HG02943 (cell line): ENCODE data around the gene GFOD2.
A peak's percentile ranks its signal among the peaks of the same experiment; 100 is the strongest.

Experiments used
- ATAC-seq: cut with Tn5 transposase; IDR thresholded peaks from one replicate; pipeline ENCODE4 v1.9.1; 2021; ENCODE audit warnings: mild to moderate bottlenecking, low read depth, moderate library complexity; ENCODE audit not compliant: unreplicated experiment

Gene GFOD2

DNA sequence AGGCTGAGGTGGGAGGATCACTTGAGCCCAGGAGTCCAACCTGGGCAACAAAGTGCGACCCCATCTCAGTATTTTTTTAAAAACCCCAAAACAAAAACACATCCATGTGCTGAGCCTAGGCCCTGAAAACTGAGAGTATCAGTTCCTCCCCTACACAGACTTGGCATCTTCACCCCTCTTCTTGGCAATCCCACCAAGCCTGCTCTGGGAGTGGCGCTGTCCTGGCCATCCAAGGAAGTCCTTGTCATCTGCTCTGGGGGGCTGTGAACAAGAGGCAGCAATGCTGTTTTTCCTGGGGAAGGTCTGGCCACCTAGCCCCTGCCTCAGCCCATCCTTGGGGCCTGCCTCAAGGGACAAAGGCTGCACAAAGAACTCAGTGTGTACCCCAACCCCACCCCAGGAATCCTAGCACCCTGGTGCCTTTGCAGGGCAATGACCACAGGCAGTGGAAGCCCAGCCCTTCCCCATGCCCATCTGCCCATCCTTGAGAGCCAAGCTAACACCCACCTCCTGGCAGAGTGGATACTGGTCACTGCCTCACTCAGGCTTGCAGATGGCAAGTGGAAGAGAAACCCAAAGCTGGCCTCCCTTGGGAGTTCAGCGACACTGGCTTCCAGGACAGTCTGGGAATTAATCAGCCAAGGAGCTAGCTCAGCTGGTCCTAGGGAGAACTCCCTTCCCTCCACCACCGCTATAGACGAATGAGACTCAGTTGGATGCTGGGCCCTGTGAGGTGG lies 14.8 kb upstream of the GFOD2 start:
- ATAC-seq: no peak

DNA sequence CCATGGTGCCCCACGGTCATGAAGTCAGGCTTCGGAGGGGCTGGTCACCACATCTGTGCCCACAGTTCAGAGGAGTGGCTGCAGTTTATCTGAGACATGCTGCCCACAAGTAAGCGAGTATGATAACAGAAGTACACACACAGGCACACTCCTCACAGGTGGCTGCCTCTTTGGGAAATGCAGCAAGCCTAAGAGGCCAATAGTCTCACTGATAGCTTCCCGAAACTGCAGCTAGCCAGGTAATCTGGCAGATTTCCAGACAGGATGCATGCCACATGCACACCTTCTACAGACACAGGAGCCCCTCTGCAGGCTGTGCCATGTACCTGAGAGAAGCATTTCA lies 12.6 kb upstream of the GFOD2 start:
- ATAC-seq: no peak

DNA sequence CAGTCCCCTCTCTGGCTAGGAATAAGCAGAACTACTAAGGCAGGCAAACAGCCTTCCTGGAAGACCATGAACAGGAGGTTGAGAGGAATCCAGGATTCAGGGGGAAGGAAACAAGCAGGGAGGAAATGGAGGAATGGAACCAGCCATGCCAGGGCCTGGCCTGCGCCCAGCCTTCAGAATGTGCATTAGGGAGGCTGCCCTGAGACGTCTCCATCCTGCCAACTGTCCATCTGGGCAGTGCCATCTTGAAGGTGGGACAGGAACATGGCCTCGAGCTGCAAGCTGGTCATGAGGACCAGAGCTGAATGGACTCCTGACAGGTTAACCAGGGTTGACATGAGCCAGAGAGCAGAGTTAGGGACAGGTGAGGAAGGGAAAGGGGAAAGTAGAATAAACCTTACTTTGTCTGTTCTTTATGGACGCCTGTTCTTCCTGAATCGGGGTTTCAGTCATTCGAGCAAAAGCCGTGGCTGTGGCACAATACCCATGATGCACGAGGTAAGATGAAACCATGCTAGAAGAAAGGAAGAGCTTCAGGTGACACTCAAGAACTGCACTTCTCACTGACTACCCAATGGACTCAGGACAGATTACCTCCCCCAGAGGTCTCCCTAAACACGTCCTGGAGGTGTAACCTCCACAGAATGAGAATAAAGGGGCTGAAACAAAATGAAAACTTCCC lies 12.1 kb upstream of the GFOD2 start:
- ATAC-seq: no peak

DNA sequence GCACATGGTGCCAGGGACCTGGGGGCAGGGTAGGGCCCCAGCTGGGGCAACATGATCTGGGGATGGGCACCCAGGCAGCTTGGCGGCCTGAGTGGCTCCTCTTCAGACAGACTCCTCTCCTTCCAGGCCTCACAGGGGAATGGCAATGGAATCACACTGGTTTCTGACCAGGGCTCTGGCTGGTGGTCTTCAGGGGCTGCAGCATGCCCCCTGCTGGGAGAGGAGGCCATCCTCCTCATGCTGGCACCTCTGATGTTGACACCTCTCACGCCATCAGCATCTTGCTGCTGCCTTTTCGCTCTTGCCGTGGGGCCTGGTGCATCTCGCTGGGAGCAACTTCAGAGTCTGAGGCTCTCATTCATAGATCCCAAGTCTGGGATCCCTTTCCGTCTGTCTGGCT lies 11.2 kb upstream of the GFOD2 start:
- ATAC-seq: no peak

DNA sequence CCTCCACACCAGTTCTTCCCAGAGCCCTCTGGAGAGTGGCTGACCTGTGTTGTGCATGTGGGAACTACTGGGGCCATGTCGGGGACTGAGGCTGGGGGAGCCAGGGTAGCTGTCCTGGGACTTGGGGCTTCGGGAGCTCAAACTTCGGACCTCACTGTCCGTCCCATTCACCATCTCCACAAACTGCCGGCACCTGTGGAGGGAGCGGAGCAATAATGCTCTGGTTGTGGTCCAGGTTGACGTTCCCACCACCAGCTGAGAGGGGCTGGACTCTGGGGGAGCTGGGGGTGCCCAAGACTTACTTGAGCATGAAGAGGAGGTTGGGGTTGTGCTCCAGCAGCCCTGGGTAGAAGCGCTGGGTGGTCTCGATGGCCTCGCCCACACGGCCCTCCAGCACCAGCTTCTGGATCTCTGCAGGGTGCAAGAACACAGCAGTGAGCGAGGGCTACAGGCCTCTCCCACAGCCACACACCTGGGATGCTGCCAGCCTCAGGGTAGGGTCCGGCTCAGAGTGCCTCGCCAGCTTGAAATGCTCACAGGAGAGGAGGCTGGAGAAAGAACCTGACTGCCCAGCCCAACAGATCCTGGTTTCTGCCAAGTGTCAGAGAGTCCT lies 10.6 kb upstream of the GFOD2 start:
- ATAC-seq: no peak

DNA sequence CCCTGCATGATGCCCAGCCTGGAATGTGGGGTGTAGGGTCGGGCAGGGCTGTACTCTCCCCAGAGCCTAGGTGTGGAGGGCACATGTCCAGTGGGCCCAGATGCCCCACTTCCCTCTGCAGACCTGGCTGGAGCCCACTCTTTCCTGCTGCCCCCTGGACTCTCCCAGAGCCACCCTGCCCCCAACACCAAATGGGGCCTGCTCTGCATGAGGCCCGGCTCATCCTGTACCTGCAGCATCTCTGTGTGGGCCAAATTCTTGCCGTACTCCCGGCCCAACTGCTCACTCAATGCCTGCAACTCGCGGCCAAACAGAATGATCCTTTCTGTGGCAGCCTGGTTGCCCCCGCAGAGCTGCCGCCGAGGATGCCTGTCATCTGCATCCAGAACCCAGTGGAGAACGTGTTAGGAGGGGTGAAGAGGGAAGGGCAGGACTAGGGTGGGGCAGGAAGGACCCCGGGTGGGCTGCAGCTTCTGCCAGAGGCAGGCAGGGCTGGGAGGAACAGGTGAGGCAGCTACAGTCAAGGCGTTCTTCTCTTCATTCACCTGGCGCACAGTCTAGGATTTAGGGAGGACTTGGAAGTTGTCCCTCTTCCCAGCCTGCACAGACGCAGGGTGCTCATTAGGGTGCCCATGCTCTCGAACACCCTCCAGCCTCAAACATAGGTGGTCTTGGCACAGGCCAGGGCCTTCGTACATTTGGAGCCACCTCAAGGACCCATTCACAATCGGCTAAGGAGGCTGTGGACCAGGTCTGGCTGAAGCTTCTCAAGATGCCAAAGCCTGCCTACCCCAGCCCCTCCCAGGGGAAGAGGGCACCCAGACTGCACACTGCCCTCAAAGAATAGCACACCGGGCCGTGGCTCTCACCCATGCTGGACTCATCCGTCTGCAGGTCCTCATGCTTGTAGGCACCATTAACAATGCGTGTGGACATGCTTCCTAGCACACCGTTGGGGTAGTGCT lies 8.7 kb upstream of the GFOD2 start:
- ATAC-seq: no peak

DNA sequence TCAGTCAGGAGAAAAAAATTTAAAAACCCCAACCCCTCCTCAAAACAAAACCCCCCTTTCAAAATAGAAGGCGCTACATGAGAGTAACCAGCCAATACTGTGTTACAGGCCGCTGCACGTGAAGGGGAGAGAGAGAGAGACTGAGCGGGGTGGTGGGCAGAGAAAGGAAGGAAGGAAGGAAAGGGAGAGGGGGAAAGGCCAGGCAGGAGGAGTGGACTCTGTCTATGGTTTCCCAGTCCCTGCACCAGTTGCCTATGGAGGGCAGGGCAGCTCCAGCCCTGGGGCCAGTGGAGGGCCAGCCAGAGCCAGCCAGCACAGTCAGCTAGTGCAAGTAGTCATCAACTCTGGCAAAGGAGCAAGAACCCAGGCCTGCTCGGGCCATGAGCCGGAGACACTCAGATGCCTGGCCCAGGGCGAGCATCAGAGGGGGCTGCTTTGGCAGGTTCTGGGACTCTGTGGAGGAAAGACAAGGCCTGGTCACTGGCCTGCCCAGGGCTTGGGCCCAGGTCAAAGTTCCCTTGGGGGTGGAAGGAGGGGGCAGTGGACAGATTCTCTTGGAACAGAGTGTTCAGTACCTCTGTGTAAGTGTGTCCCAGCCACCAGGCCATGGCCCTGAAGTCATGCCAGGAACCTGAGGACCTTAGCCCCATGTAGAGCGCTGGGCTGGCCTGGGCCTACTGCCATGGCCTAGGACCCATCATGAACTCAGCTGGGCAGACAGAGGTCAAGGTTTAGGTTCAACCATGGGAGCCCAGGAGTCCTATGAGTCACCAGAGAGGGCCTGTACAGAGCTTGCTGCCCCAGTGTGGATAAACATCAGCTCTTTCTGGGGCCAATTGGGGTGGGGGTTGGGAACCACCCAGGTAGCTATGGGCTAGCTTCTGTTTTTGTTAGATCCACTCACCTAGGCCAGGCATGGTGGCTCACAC lies 7.3 kb upstream of the GFOD2 start:
- no peak for ATAC-seq

DNA sequence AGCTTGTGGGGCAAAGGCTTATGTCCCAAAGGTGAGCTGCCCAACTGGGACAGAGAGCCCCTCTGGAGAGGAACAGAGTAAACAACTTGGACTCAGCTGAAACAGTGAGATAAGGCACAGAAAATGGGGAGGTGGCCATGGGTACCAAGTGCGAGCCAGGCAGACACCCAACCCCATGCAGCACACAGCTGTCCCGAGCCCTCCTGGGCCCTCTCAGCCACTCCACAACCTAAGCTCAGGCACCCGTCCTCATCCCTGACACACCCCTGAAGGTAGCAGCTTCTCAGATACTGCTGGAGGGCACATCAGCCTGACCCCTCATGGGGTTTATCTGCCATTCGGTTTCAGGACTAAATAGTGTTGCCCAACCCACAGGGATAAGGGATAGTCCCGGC lies 4.8 kb upstream of the GFOD2 start:
- ATAC-seq: no peak

DNA sequence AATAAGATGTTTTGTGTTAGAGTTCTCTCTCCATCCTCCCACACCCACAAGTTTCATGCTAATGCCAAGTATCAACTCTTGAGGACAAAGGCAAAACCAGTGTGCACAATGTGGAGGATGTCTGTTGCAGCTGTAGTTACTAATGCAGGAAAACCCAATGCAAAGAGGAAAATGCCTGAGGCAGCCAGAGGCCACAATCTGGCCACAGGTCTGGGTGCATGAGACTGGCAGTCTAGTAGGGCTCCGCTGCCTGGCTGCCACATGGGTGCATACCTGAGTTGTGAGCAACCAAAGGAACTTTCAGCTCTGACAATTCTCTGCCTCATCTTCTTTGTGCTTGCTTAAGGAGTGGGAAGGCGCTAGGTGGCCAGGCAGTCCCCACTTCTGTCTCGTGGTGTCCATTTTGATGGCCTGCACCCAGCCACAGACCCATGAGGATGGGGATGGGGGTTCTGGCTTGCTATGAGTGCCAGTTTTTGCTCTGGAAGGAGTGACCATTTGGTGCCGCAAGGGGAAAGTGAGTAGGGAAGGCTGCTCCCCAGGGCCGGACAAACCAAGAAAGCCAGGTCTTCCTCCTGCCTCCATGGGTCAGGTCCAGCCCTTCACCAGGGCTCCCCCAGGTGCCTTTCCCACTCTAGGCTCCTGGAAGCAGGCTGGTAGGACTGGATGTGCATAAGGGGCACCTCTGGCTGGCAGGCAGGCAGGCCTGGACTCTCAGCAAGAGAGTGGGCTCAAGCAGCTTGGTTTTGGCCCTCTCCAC lies 4.2 kb upstream of the GFOD2 start:
- ATAC-seq: no peak

DNA sequence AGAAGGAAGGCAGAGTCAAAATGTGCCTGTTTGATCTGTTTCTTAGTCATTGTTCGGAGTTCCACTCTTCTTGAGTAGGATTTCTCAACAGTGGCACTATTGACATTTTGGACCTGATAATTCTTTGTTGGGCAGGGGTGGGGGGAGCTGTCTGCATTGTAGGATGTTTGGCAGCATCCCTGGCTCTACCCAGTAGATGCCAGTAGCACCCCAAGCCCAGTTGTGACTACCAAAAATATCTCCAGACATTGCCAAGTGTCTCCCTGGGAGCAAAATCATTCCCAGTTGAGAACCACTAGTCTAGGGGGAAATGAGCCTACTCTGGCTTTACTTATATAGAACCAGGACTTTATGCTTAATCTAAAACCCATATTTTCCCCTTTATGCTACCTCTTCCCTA lies 1.1 kb upstream of the GFOD2 start:
- no peak for ATAC-seq

DNA sequence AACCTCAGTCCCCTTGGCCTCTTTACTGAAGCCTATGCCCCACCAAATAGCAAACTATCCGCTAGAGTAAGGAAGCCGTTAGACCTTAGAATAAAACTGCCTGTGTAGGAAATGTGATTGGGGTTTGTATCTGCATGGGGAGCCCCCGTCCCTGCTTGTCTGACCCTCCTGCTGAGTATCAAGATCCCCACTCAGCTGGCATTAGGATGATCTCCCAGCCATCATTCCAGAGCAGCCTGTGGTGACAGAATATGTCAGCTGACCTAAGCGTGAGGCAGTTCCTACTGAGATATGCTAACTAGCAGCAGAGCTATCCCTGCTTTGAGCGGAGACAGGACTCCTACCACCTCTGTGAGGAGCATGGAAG lies 645 bp upstream of the GFOD2 start:
- ATAC-seq: no peak

DNA sequence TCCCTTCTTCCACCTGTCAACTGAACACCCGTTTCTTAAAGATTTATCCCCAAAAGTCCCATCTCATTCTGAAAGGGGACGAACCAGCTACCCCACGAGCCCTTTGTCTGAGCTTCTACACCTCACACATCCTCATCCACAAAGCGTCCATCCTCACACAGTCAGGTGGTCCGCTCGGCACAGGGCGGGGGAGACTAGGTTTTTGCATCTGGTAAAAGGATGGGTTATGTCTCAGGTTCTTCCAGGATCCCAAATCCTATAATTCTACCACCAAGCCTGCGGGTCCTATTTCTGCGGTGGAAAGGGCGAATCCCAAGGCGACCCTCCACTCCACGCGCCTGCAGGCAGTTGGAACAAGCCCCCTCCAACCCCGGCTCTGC lies 458 bp downstream of the GFOD2 start:
- peak; percentile 8 for ATAC-seq

DNA sequence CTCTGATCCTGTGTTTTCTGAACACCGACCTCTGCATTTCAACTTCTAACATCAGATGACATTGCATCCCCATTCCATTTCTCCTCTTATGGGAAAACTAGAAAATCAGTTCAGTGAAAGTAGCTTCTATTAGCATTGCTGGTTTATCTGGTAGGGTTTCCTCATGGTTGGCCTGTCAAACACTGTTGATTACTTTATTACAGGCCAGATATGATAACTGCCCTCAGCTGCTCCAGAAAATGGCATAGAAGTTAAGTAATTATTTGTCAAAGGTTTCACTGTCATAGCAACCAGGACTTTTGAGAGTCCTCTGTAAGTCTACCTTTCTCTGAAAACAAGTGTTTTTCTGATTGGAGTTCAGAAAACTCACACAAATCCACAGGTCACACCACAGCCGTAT lies 3.0 kb downstream of the GFOD2 start:
- ATAC-seq: no peak

DNA sequence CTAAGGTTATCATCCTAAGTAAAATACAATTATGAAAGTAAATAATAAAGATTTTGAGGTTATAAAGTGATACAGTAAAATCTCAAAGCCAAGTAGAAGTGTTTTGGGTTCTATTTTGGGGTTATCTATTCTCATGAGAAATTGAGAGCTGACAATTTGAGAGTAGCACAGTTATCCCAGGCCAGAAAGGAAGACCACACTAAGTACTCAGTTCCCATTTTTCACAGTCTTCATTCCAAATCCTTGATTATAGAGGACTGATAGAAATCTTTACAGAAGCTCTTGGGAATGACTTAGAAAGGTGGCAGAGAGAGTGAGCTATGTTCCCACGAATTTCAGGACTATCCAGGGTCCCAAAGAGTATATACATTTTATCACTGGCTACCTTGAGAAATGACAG lies 4.6 kb downstream of the GFOD2 start:
- no peak for ATAC-seq

DNA sequence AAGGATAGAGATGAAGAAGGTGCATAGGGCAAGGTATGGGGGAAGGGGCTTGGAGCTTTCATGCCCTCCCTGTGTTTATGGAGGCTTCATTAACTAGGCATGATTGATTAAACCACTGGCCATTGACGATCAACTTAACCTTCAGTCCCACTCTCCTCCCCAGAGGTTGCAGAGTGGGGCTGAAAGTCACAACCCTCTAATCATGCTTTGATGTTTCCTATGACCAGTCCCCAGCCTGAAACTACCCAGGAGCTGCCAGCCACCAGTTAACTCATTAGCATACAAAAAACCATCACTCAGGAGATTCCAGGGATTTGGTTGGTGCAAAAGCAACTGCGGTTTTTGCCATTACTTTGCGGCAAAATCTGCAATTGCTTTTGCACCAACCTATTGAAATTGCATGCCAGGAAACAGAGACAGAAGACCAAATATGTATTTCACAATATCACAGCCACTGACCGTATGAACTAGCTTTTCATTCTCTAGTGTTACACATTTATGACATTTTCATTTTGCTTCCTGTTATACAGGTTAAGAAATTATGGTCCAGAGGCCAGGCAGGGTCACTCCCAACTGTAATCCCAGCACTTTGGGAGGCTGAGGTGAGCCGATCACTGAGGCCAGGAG lies 5.4 kb downstream of the GFOD2 start:
- no peak for ATAC-seq

DNA sequence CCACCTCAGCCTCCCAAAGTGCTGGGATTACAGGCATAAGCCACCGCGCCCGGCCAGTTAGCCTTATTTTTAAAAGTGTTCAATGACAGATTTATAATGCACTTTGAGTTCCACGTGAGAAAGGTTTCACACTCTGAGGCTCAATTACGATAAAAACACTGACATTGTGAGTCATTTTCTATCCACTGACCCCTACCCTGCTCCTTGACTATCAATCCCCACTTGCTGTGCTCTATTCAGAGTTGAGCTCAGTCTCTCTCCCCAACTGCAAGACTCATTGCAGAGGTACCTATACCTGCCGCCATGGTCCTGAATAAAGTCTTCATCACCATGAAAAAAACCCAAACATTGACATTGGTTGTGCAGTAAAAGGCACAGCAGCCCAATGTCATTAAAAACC lies 8.5 kb downstream of the GFOD2 start:
- ATAC-seq: no peak

DNA sequence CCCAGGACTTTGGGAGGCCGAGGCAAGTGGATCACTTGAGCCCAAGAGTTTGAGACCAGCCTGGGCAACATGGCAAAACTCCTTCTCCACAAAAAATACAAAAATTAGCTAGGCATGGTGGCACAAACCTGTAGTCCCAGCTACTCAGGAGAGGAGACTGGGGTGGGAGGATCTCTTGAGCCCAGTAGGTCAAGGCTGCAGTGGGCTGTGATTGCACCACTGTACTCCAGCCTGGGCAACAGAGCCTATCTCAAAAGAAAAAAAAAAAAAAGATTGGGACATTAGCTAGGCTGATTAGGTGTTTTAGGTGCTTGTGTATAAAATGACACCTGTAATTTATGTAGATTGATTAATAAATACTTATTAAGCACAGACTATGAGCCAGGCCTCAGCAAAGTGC lies 10.1 kb downstream of the GFOD2 start:
- ATAC-seq: no peak

DNA sequence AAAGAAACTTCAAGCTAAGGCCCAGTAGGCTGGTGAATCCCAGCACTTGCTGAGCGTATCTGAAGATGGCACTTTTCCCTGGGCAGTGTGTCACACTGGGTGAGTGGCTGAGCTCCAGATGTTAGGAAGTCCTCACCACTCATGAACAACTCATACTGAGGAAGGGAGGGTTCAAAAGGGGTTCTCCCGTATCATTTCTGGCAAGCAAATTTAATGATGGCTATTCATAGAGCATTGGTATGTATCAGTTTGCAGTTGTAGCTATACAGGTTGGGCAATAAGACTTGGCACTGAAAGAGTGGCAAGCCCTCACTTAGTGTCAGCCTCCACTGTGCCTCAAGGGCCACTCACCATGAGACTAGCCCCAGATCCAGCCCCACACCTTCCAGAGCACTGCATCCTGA lies 10.7 kb downstream of the GFOD2 start:
- no peak for ATAC-seq

DNA sequence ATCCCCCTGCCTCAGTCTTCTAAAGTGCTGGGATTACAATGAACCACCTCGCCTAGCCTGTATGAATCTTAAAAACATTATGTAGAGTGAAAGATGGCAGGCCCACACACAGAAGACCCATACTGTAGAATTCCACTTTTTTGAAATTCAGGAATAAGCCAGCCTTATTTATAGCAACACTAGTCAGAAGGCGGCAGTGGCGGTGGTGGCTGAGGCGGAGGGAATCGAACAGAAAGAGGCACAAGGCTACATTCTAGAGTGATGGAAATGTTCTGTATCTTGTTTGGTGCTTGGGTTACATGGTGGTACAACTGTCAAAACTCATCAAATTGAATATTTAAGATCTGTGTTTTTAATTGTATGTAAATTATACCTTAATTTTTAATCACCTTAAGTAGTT lies 11.3 kb downstream of the GFOD2 start:
- ATAC-seq: no peak
